ENCODE data around the gene PRKCQ.
"Not testable (repeated sequence)": the region's sequence is repeated elsewhere in the genome, so short reads cannot be mapped to it uniquely, and the experiment has no call there.

PRKCQ gene

DNA sequence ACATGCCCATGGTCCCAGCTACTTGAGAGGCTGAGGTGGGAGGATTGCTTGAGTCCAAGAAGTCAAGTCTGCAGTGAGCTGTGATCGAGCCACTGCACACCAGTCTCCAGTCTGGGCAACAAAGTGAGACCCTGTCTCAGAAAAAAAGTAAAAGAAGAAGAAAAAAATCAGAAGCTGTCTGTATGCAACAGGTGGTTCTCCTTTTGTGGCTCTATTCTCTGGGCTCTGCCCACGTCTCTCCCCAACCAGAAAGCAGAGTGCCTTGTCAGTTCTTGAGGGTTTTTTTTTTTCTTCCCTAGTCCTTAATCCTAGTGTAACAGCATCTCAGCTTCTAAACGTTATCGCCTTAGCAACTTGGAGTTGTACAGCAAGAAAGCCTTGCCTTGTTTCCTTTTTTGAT lies 89.5 kb downstream of the PRKCQ start:
- DNase-seq = no peak

DNA sequence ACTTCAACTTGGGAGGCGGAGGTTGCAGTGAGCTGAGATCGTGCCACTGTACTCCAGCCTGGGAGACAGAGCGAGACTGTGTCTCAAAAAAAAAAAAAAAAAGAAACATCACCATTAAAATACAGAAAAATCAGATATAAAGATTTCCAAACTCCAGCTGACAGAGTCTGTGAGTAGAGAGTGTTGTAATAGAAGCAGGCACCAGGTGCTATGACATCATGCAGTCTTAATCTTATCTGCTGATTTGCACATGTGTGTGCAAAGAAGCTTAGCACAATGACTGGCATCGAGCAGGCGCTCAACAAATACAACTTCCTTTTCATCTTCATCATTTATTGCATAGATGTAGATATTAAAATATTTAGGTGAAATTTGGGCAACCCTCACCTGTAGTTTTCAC lies 92.2 kb downstream of the PRKCQ start:
- DNase-seq = no peak

DNA sequence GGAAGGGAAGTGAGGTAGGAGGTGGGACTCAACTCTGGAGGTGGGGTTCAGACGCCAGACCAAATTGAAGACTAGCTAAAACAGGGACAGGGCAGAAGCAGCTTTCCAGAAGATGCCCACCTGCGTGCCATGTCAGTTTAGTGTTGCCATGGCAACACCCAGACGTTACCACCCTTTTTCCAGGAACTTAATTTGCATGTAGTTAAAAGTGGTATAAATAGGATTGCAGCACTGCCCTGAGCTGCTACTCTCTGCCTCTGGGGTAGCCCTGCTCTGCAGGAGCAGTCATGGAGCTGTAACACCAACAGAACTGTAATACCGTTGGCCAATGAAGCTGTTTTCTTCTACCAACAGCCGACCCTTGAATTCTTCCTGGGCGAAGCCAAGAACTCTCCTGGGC lies 93.8 kb downstream of the PRKCQ start:
- DNase-seq = no peak

DNA sequence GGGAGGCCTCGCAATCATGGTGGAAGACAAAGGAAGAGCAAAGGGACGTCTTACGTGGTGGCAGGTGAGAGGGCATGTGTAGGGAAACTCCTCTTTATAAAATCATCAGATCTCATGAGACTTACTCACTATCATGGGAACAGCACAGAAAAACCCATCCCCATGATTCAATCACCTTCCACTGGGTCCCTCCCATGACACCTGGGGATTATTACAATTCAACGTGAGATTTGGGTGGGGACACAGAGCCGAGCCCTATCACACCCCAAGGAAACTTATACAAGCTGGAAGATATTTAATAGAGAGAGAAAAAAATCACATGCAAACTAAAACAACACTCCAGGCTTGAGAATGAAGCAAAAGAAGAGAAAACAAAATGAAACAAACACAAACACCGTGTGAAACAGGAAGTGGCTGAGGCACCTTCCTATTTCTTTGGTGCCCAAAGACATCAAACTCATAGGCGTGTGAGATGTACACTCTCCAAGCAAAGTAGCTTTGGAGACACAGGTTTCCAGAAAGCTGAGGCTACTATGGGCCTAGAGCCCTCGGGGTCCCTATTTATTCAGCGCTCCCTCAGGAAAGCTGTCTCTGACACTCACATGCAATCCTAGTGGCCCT lies 97.2 kb downstream of the PRKCQ start:
- DNase-seq = no peak

DNA sequence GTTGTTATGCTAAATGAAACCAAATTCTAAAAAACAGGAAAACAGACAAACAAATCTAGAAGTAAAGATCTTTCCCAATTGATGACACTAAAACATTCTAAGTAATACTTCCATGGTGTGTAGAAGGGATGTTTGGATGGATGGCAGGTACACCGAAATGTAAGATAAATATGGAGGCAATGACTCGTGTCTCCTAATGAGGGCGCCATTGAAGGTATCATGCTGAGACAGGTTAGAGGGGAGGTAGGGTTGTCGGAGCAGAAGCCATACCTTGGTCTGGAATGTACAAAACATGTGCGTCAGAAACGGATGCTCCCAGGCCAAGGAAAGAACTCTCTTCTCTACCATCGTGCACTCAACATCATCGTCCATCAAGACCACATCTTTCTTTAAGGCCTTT lies 101.4 kb downstream of the PRKCQ start:
- no peak for DNase-seq

DNA sequence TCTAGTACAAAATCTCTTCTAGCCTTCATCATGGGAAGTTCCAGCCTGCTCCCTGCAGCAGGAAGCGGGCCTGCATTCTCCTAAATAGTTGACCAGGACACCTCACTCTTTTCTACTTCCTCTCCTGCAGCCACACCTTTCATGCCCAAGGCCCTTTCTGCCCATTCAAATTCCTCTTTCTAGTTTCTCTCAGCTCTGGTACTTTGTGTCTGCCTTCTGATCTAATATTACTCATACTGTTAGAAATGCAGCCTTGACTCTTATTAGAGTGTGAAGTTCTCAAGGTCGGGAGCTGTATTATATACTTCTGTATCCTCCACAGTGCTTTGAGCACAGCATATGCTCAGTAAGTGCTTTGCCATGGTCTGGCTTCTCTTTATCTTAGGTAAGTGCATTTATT lies 103.1 kb downstream of the PRKCQ start:
- no peak for DNase-seq

DNA sequence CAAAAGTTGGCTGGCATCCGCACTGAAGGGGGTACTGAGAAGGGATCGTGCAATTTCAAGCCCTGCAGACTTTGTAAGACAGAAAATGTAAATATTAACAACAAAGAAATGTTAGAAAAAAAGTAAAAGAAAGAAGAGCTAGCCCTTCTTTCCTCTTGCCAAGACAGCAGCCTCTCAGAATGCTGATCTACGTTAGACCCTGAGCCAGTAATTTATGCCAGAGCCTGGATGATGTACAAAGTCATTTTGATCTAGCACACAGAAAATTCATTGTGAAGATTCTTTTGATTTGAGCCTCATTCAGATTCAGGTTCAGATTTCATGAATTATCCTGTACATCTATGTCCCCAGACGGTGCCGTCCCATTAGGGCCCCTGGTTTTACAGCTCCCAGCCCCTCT lies 105.2 kb downstream of the PRKCQ start:
- no peak for DNase-seq

DNA sequence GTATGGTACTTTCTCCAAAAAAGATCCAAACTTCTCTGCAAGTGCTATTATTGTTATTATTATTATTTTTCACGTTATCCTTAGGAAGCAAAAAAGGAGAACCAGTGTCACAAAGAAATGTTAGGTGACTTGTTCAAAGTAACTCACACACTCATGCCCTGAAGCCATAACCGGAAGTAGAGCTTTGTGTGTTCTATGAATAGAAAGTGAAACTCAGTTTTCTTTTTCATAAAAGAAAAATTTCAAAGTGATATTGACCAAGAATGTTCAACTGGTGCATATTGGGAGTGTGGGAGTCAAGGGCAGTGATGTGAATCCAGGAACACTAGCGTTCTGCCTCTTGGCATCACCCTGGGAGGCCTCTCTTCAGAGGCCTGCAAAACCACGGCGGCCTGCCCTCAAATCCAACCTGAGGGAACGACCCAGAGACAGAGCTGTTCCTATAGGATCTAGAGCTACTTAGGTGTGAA lies 106.1 kb downstream of the PRKCQ start:
- DNase-seq = no peak

DNA sequence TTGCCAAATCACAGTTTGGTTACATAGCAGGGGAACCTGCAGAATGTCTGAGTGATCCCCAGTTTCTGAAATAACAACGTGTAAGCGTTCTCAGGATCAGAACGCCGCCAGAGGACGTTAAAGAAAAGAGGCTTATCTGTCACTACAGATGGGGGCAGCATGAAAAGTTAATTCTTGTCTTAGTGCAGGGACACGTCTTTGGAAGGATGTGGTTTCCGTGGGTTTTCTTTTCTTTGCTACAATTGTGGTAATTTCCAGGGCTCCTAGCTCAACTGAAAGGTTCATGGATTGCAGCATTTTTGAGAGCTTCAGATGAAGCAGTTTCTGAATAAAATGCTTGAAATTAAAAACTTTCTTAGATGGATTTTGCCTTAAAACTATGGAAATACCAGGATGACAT lies 106.6 kb downstream of the PRKCQ start:
- DNase-seq = no peak

DNA sequence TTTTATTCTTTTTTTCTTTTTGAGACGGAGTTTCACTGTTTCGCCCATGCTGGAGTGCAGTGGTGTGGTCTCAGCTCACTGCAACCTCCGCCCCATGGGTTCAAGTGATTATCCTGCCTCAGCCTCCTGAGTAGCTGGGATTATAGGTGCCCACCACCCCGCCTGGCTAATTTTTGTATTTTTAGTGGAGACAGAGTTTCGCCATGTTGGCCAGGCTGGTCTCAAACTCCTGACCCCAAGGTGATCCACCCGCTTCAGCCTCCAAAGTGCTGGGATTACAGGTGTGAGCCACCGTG lies 107.4 kb downstream of the PRKCQ start:
- not testable (repeated sequence) for DNase-seq

DNA sequence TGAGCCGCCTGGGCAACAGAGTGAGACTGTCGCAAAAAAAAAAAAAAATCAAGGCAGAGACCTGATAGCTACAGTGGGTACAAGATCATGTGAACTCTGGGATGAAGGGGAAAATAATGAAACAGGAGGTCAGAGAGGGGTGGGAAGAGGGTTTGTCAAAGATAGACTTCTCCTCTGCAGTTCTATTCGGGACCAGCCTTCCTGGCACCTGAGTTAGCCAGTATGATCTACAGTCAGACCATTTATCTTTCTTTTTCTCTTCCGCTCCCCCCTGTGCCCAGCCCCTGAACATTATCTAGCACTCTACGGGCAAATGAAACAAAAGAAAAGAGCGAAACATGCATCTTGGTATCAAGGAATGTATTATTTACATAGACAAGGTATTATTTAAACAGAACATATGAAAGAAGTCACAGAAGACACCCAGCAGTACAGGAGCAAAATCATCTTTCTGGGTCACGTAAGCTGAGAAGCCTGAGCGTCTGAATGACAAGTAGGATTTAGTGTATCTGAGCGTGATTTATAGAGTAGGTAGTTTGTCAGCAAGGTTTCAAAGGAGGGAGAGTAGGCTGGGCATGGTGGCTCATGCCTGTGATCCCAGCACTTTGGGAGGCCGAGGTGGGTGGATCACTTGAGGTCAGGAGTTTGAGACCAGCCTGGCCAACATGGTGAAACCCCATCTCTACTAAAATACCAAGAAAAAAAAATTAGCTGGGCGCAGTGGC lies 109.0 kb downstream of the PRKCQ start:
- no peak for DNase-seq

DNA sequence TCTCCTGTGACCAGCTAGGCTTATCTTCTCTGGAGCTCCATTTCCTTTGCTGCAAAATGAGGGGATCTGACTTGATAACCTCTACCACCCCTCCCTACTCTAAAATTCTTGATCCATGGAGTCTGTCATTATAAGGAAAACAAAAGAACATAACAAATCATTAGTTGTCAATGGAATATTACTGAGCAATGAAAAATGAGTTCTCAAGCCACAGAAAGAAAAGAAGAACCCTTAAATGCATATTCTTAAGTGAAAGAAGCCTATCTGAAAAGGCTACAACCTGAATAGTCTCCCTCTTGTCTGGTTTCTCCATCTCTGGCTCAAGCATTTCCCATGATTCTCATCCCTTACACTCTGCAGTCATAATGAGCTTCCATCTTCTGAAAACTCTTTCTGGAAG lies 110.4 kb downstream of the PRKCQ start:
- no peak for DNase-seq

DNA sequence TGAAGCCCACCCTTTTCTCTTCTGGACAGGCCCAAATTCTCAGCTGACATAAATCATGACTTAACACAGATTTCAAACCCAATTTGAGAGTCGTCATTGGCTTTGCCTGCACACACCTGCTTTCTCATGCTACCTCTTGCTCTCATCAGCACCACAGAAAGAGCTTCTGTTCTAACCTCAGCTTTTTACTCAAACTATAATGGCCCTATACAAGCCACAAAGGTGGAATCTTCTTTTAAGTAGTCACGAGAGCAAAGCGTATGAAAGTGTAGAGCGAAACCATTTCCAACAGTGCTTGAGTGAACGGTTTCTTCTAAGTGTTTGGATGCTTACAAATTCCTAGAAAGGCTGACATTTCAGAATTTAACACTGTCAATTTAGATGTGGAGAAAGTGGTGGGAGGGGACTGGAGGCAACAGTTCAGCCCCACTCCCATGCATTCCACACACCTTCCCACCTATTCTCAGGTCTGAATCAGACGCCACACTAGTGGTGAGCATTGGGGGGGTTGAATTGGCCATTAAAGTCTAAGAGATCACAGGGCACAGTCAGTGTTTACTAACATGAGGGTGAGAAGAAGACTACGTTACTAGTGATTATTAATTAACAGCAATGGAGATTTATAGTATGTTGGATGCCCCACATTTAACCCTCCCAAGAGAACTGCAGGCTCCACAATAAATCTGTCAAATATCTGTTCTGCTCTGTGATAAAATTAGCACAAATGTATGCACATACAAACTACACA lies 114.0 kb downstream of the PRKCQ start:
- DNase-seq = no peak

DNA sequence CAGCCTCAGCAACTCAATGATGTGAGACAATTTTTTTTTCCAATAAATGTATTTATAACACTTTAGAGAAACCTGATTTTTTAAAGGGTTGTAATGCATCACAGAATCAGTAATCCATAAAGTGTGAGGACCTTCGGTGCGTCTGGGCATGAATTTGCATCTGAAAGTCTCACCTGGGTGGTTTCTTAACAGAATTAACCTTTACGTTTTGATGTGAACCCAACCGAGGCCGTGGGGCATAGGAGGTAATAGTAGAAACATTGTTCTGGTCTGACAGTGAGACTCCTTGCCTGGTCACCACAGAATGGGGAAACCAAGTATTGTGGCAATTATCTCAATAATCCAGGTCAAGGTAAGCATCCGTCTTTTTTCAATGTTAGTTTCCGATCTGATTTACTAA lies 114.6 kb downstream of the PRKCQ start:
- no peak for DNase-seq

DNA sequence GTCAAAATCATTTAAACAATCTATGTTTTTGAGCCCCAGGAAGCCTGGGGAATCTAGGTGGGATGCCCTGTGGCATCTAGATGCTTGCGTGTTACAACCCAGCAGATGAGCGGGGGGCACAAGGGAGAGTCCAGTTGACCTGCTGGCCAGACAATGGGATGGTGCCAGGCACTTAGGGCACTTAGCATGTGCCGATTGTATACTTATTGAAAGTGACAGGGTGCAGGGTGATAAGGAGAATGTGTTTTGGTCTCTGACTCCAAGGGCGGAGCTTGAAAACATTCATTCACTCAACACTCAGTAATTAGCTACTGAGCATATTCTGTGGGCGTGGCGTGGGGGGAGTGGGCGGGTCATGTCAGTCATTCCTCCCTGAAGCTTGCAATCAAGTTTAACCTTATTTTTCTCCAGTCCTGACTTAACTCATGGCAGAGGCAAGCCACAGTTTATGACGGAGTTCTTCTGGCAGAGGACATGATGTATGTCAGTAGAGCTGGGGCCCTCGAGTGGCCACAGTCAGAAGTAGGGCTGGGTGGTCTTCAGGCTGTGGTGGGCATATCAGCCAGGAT lies 115.1 kb downstream of the PRKCQ start:
- no peak for DNase-seq

DNA sequence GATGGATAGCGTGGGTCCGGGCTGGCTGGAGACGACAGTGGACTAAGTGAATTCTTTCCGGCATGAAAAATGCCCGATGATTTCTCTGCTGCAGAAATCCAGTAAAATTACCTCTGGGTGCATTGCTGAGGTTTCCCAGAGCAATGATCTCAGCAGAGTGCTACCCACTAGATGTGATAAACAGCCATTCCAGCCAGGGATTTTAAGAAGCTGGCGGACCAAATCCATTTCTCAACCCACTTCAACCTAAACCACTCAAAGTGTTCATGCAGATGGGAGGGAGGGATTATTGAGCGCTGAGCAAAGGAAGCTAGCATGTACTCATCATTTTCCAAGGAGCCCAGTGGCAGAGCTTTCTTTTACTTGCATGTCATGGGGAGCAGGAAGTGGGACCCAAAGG lies 116.7 kb downstream of the PRKCQ start:
- no peak for DNase-seq

DNA sequence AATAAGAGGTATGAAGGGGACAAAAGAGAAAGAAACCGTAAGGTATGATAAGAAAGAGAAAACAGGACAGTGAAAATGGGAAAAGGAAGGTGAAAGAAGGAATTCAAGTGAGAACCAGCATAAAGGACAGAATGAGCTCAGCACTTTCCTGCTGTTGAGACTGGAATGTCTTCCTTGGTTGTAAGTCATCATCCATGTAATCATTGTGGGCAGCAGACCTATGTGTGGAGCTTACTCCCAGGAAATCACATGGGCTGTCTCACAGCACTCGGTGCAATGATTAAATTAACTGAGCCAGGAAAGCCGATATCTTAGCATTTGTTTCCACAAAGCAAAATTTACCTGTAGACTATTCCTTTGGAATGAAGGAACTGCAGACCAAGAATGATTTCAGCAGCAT lies 118.1 kb downstream of the PRKCQ start:
- no peak for DNase-seq

DNA sequence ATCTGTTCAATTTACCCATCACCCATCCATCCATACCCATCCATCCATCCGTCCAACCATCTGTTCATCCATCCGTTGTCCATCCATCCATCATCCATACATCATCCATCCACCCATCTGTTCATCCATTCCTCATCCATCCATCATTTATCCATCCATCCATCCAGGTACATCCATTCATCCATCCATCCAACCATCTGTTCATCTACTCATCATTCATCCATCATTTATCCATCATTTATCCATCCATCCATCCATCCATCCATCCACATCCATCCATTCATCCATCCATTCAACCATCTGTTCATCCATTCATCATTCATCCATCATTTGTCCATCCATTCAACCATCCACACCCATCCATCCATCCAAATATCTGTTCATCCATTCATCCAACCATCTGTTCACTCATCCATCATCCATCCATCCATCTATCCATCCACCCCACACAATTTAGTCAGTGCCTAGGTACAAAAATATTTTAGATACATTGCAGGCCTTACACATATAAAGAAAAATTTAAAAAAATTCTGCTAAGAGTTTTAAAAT lies 119.1 kb downstream of the PRKCQ start:
- DNase-seq = no peak

DNA sequence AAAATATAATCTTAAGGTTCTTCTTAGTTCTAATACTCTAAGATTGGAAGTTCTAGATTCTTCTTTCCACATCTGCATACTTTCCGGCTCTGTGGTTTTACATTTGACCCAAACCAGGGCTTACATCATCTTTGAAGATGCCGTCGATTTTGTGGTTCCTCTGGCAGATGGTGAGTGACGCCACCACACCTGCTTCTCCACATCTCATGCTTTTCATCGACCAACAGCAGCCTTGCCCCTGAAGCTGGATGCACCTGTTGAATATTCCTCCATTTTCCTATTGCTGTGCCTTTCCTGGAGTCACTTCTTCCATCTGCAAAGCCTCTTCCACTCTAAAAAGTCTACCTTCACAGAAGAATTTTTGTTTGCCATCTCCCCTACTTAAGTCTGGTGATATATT lies 121.3 kb downstream of the PRKCQ start:
- no peak for DNase-seq

DNA sequence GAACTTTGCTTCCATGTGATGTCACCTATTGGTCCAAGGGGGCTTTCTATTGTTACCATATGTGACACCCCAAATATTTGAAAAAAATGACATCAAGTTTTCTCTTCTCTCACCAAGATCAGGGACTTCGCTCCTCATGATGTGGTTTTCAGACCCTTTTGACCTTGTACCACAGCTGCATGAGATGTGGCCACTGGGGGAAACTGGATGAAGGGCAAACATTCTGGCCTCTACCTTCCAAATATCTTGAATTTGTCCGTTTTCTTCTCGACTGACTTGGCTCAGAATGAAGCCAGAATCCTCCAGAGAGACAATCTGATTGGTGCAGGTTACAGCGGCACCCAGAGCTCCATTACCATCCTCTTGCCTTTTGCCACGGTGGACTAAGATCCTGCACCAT lies 122.7 kb downstream of the PRKCQ start:
- no peak for DNase-seq

DNA sequence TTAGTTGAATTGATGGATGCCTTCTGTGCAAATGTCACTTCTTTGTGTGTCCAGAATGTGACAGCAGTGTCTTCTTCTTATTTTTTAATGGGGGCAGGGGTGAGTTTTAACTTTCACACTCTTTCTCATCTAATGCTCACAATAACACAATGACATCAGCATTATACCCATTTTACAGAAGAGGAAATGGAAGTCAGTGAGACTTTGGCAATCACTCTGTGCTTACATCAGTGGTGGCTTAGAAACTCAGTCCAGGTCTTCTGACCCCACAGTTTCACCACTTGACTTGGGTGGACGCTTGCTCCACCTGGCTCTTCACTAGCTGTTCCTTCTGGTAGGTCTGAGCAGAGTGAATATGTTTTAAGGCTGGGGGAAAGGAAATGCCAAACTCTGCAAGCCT lies 124.0 kb downstream of the PRKCQ start:
- no peak for DNase-seq

DNA sequence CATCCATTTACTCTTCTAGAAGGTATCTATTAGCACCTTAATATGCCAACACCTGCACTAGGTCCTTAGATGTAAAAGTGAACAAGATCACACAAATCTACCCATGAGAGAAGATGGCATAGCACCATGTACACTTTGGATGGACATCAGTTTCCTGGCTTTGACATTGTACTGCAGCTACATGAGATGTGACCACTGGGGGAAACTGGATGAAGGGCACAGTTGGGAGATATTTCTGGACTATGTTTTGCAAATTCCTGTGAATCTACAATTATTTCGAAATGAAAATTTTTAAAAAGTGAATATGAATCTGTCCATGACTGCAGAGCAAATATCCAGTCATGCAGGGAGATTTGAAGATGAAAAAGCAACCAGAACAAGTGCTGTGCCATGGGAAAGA lies 124.5 kb downstream of the PRKCQ start:
- DNase-seq = no peak

DNA sequence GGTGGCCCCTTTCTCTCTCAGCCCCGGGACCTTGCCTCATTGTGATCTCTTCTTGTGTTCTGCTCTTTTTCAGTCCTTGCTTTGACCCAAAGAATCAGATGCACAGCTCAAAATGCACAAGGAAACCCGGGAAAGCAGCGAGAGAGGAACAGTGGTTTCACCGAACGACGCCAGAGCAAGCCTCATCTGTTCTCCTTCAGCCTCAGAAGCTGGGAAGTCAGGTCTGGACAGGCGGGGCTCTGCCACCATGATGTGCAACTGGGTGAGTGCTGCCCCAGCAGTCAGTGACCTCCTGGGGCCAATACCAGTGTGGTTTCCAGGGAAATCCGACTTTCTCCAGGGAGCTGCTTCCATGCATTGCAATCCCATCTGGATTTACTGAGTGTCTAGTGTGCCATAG lies 133.4 kb downstream of the PRKCQ start:
- no peak for DNase-seq
